Gastrocnemius medialis (tissue), 4 donors: ENCODE results near the gene CCDC9B.

ENCODE experiments used
- CTCF ChIP-seq, 5 experiments: fragments of 450-650 bp in 3 of 5; fragments of 200-600 bp in 2 of 5; sonication (generic) in 2 of 5; IDR thresholded peaks in 4 of 5; conservative IDR thresholded peaks in 1 of 5; 1 replicate in 4 of 5; 2 replicates in 1 of 5; pipeline ENCODE4 v1.5.1; 2016 to 2019; ENCODE audit warnings: antibody characterized with exemption in 5 of 5, mild to moderate bottlenecking in 3 of 5, moderate library complexity in 3 of 5
- POLR2A ChIP-seq, 2 donors: fragments of 450-650 bp; IDR thresholded peaks; one replicate each; pipeline ENCODE4 v1.6.1; 2017; ENCODE audit warnings: antibody characterized with exemption in 2 of 2, mild to moderate bottlenecking in 2 of 2, moderate library complexity in 2 of 2

- TF ChIP-seq CTCF (IDR thresholded peaks at IDR 0.05 in 4 of 5, conservative IDR thresholded peaks at IDR 0.05 in 1 of 5), result no peak
- no peak for TF ChIP-seq POLR2A (IDR thresholded peaks at IDR 0.05)
These were observed 26.6 kb upstream of the CCDC9B start for GRCh38 chr15:40367371-40367685.
